Prostate gland (tissue), 2 donors: ENCODE results near the gene FCHSD2.

Experiments used
- POLR2A ChIP-seq: fragments of 450-650 bp; IDR thresholded peaks from one replicate; pipeline ENCODE4 v1.6.1; 2016; ENCODE audit warnings: antibody characterized with exemption, mild to moderate bottlenecking
- TF ChIP-seq, protein P1 (sequence below), 4 experiments: fragments of 200-600 bp in 2 of 4; fragments of 450-650 bp in 2 of 4; sonication (generic) in 2 of 4; IDR thresholded peaks; 1 replicate in 3 of 4; 2 replicates in 1 of 4; pipeline ENCODE4 v1.5.1; 2016 to 2019; ENCODE audit warnings: antibody characterized with exemption in 4 of 4, mild to moderate bottlenecking in 2 of 4, moderate library complexity in 2 of 4

DNA sequence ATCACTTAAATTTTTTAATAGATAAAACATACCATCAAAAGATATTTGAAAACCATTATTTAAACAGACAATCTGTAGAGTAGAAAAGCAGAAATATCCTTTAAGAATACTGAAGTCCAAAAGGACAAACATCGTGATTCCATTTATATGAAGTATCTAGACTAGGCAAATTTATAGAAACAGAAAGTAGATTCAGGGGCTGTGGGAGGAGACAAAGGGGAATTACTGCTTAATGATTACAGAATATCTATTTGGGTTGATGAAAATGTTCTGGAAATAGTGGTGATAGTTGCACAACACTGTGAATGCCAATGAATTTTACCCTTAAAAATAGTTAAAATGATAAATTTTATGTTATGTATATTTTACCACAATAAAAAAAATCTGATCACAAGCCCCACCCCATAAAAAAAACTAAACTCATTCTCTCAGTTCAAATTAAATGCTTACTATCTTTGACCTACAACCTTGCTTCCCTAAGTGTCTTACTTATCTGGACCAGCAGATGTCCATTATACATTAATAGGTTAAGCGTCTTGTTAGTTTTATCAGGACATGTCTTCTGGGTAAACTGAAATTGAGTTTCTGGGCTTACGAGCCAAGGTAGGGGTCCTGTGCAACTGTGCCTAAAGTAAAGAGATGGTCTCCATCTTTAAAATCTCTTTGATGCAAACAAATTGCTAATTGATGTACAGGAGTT is 86.3 kb downstream of the FCHSD2 start:
- TF ChIP-seq, protein P1, sequence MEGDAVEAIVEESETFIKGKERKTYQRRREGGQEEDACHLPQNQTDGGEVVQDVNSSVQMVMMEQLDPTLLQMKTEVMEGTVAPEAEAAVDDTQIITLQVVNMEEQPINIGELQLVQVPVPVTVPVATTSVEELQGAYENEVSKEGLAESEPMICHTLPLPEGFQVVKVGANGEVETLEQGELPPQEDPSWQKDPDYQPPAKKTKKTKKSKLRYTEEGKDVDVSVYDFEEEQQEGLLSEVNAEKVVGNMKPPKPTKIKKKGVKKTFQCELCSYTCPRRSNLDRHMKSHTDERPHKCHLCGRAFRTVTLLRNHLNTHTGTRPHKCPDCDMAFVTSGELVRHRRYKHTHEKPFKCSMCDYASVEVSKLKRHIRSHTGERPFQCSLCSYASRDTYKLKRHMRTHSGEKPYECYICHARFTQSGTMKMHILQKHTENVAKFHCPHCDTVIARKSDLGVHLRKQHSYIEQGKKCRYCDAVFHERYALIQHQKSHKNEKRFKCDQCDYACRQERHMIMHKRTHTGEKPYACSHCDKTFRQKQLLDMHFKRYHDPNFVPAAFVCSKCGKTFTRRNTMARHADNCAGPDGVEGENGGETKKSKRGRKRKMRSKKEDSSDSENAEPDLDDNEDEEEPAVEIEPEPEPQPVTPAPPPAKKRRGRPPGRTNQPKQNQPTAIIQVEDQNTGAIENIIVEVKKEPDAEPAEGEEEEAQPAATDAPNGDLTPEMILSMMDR (IDR thresholded peaks at IDR 0.05) = no peak
- TF ChIP-seq POLR2A = no peak
